HG03025 (cell line): ENCODE results near the gene PTGER3.
"Not testable (repeated sequence)": the region's sequence is repeated elsewhere in the genome, so short reads cannot be mapped to it uniquely, and the experiment has no call there.

ENCODE experiments used
- ATAC-seq: cut with Tn5 transposase; IDR thresholded peaks from one replicate; pipeline ENCODE4 v1.9.1; 2021; ENCODE audit warnings: mild to moderate bottlenecking, moderate library complexity; ENCODE audit not compliant: unreplicated experiment, low FRiP score

Gene PTGER3

GRCh38 chr1:71015745-71016144 lies 31.9 kb downstream of the PTGER3 start:
- ATAC-seq = no peak

GRCh38 chr1:71014178-71014579 lies 33.4 kb downstream of the PTGER3 start:
- ATAC-seq = no peak

- no peak for ATAC-seq
These were observed 44.7 kb downstream of the PTGER3 start for GRCh38 chr1:71002709-71003475.

- ATAC-seq = no peak
These were observed 46.0 kb downstream of the PTGER3 start for GRCh38 chr1:71001624-71002023.

- no peak for ATAC-seq
These were observed 49.8 kb downstream of the PTGER3 start for GRCh38 chr1:70997793-70998192.

GRCh38 chr1:70994753-70995268 lies 52.8 kb downstream of the PTGER3 start:
- ATAC-seq = no peak

- no peak for ATAC-seq
These were observed 53.8 kb downstream of the PTGER3 start for GRCh38 chr1:70993798-70994197.

- no peak for ATAC-seq
These were observed 55.1 kb downstream of the PTGER3 start for GRCh38 chr1:70992521-70992920.

GRCh38 chr1:70990469-70991253 lies 57.0 kb downstream of the PTGER3 start:
- ATAC-seq = no peak

GRCh38 chr1:70987497-70987896 lies 60.1 kb downstream of the PTGER3 start:
- ATAC-seq = no peak

- not testable (repeated sequence) for ATAC-seq
These were observed 61.8 kb downstream of the PTGER3 start for GRCh38 chr1:70985776-70986225.

- not testable (repeated sequence) for ATAC-seq
These were observed 62.3 kb downstream of the PTGER3 start for GRCh38 chr1:70985278-70985677.

GRCh38 chr1:70980361-70980760 lies 67.3 kb downstream of the PTGER3 start:
- ATAC-seq = no peak

- ATAC-seq = no peak
These were observed 67.7 kb downstream of the PTGER3 start for GRCh38 chr1:70979881-70980280.

GRCh38 chr1:70979313-70979712 lies 68.3 kb downstream of the PTGER3 start:
- ATAC-seq = no peak

- ATAC-seq = no peak
These were observed 69.0 kb downstream of the PTGER3 start for GRCh38 chr1:70978623-70979022.

- no peak for ATAC-seq
These were observed 70.0 kb downstream of the PTGER3 start for GRCh38 chr1:70977575-70977974.

- no peak for ATAC-seq
These were observed 70.6 kb downstream of the PTGER3 start for GRCh38 chr1:70977041-70977440.

- ATAC-seq = no peak
These were observed 73.9 kb downstream of the PTGER3 start for GRCh38 chr1:70973754-70974153.

- no peak for ATAC-seq
These were observed 77.2 kb downstream of the PTGER3 start for GRCh38 chr1:70970407-70970806.

GRCh38 chr1:70966018-70966638 lies 81.5 kb downstream of the PTGER3 start:
- no peak for ATAC-seq
